Thyroid gland (tissue), 4 donors: Measurements from ENCODE around the gene SDHA.

Source experiments
- POLR2A ChIP-seq, 2 donors: fragments of 450-650 bp; IDR thresholded peaks; one replicate each; pipeline ENCODE4 v1.6.1; 2017; ENCODE audit warnings: antibody characterized with exemption in 2 of 2, mild to moderate bottlenecking in 2 of 2, moderate library complexity in 1 of 2
- TF ChIP-seq, protein P1 (sequence below), 6 experiments: fragments of 200-600 bp in 3 of 6; fragments of 450-650 bp in 3 of 6; sonication (generic) in 3 of 6; IDR thresholded peaks; one replicate each; pipeline ENCODE4 v1.5.1; 2016 to 2019; ENCODE audit warnings: antibody characterized with exemption in 6 of 6, mild to moderate bottlenecking in 2 of 6, inconsistent platforms in 1 of 6, moderate library complexity in 1 of 6

DNA sequence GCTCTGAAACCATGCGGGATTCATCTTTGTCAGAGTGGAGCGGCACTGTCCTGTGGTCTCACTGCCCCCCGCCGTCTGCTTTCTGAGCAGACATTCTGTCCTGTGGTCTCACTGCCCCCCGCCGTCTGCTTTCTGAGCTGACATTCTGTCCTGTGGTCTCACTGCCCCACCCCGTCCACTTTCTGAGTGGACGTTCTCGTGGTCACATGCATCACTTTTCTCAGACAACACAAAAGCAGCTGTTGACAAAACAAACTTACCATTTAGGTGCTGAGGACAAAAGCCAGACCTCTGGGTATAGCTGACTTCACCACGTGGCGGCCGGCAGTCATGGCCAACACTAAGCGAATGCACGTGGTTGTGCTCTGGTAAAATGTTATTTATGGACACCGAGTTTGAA, 24.0 kb upstream of the SDHA start:
- TF ChIP-seq, protein P1, sequence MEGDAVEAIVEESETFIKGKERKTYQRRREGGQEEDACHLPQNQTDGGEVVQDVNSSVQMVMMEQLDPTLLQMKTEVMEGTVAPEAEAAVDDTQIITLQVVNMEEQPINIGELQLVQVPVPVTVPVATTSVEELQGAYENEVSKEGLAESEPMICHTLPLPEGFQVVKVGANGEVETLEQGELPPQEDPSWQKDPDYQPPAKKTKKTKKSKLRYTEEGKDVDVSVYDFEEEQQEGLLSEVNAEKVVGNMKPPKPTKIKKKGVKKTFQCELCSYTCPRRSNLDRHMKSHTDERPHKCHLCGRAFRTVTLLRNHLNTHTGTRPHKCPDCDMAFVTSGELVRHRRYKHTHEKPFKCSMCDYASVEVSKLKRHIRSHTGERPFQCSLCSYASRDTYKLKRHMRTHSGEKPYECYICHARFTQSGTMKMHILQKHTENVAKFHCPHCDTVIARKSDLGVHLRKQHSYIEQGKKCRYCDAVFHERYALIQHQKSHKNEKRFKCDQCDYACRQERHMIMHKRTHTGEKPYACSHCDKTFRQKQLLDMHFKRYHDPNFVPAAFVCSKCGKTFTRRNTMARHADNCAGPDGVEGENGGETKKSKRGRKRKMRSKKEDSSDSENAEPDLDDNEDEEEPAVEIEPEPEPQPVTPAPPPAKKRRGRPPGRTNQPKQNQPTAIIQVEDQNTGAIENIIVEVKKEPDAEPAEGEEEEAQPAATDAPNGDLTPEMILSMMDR (IDR thresholded peaks at IDR 0.05), result no peak
- no peak for TF ChIP-seq POLR2A (IDR thresholded peaks at IDR 0.05)
